NCI-H146 (cell line): ENCODE data around the gene ASB8.
"Not testable (repeated sequence)": the region's sequence is repeated elsewhere in the genome, so short reads cannot be mapped to it uniquely, and the experiment has no call there.

Experiments
- DNase-seq: peaks from one replicate; lab custom pipeline; 2025; lab: John Stamatoyannopoulos, UW

Gene ASB8

DNA sequence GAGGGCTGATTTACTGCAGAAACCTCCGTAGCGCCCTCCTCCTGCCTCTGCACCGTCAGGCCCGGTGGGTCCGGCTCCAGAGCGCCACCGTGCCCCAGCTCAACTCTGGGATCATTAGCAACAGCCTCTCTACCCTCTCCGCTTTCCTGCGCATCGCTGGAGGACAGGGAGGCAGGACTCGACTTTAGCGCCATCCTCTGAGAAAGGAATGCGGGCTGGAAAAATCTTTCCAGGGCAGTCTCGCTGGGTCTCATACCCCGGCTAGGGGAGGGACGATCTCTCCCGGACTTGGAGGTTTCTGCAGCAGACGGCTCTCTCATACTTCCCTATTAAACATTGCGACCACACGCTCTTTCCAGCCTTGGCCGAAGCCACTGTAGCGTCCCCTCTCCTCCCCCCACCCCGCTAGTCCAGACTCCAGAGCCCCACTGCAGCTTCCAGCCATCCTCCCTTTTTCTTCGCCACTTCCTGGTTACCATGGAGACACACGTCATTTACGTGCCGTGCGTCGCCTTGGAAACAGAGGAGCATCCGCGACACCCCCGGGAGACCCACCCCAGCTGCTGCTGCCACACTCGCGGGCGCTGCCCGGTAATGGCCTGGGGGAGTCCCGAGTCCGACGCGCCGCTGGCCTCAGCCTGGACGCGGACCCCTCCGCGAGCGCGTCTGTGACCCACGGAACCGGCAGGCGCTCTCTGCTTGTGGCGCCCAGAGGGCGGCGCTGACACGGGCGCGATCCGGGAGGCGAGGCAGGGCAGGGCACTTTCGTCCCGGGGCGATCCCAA lies 26.0 kb upstream of the ASB8 start, which contains the start of gene CCDC184:
CCDC184 (plus strand) TSS at position 554 of the 785 bp plus-strand sequence. CDS start 479 bp downstream, outside the sequence.
- peak; percentile 91 for DNase-seq

DNA sequence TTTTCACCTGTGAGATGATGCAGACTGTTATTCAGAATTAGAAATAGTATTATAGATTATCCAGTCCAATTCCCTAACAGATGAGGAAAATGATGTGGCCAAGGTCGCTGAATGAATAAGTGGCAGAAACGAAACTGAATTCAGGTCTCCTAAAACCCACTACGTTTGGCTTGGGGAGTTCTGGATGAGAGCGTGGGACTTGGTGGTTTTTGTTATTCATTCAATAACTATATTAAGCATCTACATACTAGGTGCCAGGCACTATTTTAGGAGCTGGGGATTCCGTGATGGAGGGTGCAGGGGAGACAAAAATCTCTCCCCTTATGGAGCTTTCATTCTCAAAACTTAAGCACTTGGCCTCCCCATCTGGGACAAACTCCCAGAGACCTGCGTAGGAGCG lies 25.3 kb upstream of the ASB8 start:
- no peak for DNase-seq

DNA sequence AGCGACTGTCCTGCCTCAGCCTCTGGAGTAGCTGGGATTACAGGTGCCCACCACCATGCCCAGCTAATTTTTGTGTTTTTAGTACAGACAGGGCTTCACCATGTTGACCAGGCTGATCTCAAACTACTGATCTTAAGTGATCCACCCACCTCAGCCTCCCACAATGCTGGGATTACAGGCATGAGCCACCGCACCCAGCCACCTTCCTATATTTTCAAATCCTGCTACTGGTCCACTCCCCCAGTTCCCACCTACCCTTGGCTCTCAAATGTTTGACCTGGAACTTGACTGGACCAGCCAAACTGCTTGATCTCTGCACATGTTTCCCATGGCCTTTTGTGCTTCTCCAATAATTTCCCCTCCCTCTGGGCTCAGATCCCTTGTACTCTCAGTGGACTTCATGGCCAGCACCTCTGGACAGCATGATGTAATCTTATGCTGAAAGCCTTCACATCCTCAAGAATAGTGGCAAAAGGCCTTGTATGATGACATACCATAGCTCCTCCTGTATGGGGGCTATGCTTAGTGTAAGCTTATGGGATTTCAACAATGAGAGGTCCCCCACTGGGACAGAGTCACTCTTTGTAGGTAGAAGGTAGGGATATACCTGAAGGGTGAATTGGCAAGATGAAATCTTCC lies 23.7 kb upstream of the ASB8 start:
- DNase-seq = no peak

DNA sequence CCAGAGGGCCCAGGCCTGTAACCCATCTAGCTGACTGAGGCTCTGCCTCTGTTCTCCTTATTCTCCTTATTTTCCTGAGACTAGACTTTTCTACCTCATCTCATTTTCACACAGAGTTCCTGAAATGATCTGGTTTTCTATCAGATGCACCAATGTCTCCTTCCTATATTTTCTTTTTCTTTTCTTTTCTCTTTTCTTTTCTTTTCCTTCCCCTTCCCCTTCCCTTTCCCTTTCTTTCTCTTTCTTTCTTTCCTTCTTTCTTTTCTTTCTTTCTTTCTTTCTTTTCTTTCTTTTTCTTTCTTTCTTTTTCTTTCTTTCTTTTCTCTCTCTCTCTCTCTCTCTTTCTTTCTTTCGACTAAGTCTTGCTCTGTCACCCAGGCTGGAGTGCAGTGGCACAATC lies 23.1 kb upstream of the ASB8 start:
- no peak for DNase-seq

DNA sequence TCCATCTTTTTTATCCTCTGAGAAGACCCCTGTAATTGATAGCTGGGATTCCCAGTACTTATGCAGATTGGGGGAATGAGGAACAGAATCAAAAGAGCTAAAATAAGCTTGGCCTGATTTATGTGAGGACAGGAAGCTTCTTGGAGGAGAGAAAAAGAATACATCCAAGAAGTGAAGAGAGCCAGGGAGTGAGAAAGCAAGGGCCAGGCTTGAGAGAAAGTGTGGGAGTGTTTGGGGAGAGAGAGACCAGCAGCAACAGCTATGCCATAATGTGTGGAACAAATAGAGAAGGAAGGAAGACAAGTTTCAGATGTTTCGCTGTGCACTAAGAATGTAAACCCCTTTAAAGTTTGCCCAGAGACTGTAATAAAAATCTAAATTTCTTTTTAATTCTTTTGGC lies 22.2 kb upstream of the ASB8 start:
- DNase-seq = no peak

GRCh38 chr12:48177982-48178381 lies 20.7 kb upstream of the ASB8 start:
- no peak for DNase-seq

GRCh38 chr12:48176417-48176751 lies 19.1 kb upstream of the ASB8 start:
- DNase-seq = no peak

- no peak for DNase-seq
Measured at GRCh38 chr12:48175613-48176416, 18.5 kb upstream of the ASB8 start.

DNA sequence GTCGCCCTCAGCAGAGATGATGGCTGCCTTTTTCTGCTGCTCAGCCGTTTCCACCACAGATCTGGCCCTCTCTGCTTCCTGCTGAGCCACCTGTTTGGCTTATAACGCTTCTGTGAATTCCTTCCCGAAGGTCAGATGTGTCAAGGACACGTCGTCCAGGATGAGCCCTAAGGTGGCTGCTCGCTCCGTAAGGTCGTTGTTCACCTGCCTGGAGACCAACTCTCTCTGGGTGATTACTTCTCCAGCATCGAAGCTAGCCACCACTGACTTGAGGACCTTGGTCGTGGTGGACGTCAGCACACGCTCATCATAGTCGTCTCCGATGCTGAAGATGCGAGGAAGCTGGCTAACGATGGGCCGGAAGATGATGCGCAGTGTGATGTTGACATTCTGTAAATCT lies 11.7 kb upstream of the ASB8 start:
- no peak for DNase-seq

GRCh38 chr12:48165089-48165981 lies 8.0 kb upstream of the ASB8 start:
- DNase-seq = peak; percentile 73

DNA sequence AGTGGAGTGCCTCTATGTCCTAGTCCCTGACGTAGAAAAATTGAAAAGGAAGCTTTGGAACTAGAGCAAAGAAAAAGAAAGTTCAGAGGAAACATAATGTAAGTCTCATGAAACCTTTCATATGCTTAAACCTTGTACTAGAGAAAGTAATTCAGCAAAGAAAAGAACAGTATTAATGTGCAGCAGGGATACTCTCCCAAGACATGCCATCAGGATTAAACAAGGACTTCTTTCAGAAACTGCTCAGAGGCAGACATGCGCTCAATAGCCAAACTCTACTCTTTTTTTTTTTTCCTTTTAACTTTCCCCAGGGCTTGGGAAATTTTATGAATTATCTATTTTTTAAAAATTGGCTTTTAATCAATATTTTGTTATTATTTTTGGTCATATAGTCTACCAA lies 7.1 kb upstream of the ASB8 start:
- no peak for DNase-seq

DNA sequence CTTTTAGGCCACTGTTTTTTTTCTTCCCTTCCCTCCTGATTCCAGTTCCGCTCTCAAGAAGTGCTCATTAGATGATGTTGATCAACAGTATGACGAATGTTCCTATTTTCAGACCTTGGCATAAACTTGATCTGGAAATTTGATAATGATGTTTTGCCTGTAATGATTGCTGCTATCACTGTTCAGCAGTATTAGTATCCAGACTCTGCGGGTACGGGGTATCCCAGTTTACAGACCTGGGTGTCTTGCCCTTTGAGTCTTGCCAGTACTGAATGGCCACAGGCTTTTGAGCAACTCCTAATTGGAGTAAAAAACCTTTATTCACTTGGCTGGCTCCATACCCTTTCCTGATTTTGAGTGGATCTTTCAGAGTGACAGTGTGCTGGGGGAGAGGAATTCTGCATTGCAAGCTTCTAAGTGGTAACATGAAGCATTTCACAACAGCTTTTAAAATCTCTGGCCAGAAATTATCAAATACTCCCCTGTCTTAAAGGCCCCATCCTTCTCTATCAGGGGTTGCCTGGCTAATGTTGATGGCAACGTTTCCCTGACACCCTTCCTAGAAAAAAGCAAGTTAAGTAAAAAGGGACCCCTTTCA lies 5.9 kb upstream of the ASB8 start:
- DNase-seq = no peak

- DNase-seq = no peak
Measured at GRCh38 chr12:48160807-48161206, 3.5 kb upstream of the ASB8 start.

GRCh38 chr12:48160046-48160445 lies 2.7 kb upstream of the ASB8 start:
- DNase-seq = no peak

DNA sequence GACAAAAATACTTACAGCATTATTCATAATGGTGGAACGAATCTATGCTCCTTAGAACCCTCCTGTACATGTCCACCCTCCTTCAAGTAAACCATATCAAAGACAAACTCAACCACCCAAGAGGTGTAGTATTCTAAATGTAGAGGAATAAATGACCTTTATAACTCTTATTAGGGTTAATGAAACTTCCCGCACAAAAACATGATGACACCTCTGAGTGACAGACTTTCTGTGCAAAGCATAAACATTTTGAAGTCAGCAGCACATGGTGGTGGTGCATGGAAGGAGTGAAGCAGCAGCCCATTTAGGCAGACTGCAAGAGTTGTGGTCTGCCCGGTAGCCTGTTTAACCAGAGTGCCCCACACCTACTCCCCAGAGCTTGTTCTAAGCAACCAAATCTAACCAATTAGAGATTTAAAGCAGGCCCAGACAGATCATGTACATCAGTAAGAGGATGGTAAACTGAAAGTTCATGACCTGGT lies 615 bp upstream of the ASB8 start:
- DNase-seq = no peak

DNA sequence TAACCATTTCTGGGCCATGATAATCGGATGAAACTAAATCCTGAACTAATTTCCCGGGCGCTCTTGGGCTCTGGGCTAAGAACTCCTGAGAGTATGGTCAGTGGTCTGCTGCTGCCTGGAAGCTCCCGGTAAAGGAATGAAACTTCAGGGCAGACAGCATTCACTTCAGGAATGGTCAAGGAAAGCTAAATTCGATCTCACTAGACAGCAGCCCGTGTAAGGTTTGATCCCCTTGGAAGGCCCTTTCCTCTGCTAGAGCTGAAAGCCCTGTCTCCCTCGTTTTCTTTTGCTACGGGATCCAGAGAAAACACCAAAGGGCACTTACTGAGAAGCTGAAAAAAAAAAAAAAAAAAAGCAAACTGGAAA lies 680 bp downstream of the ASB8 start:
- DNase-seq = no peak

GRCh38 chr12:48155786-48156185 lies 1.5 kb downstream of the ASB8 start:
- DNase-seq = not testable (repeated sequence)

- no peak for DNase-seq
Measured at GRCh38 chr12:48151103-48151771, 6.1 kb downstream of the ASB8 start.

GRCh38 chr12:48145981-48146380 lies 11.3 kb downstream of the ASB8 start:
- DNase-seq = no peak

- no peak for DNase-seq
Measured at GRCh38 chr12:48143898-48144297, 13.4 kb downstream of the ASB8 start.
